Endodermal cell (in vitro differentiated cells): ENCODE results near the gene SMPD3. TPM values are rescaled to one million over a fixed set of nuclear protein-coding genes. Genes with fewer than 3 reads are reported as not detected.

Source experiments
- DNase-seq: peaks from one replicate; pipeline ENCODE4 v3.0.0-alpha.2; 2017
- H3K27ac ChIP-seq: 2 replicates; pipeline ENCODE4 v1.5.1; 2013; ENCODE audit warnings: mild to moderate bottlenecking, low read depth, low read length, moderate library complexity
- H3K27me3 ChIP-seq: 2 replicates; pipeline ENCODE4 v1.6.1; 2013; ENCODE audit warnings: mild to moderate bottlenecking, low read length, moderate library complexity; ENCODE audit not compliant: insufficient read depth, control insufficient read depth, poor library complexity, severe bottlenecking
- H3K36me3 ChIP-seq: 2 replicates; pipeline ENCODE4 v1.7.0; 2013; ENCODE audit warnings: mild to moderate bottlenecking, low read length, moderate library complexity; ENCODE audit not compliant: control insufficient read depth, insufficient read depth
- H3K4me1 ChIP-seq: one replicate; pipeline ENCODE4 v1.7.0; 2013; ENCODE audit warnings: low read length; ENCODE audit not compliant: control insufficient read depth, insufficient read depth
- H3K4me3 ChIP-seq: 2 replicates; pipeline ENCODE4 v1.5.1; 2013; ENCODE audit warnings: mild to moderate bottlenecking, low read length, moderate library complexity
- H3K9ac ChIP-seq: 2 replicates; pipeline ENCODE4 v1.6.1; 2013; ENCODE audit warnings: mild to moderate bottlenecking, low read length, moderate library complexity; ENCODE audit not compliant: poor library complexity, severe bottlenecking; ENCODE audit errors: extremely low read depth
- H3K9me3 ChIP-seq: 2 replicates; pipeline ENCODE4 v1.6.1; 2013; ENCODE audit warnings: mild to moderate bottlenecking, low read length, moderate library complexity; ENCODE audit not compliant: control insufficient read depth
- H3K27ac Mint-ChIP-seq: 2 replicates; pipeline ENCODE4 v1.8.0; 2020; ENCODE audit warnings: mixed read lengths
- H3K27me3 Mint-ChIP-seq: 2 replicates; pipeline ENCODE4 v1.8.0; 2021; ENCODE audit warnings: mild to moderate bottlenecking, mixed read lengths; ENCODE audit not compliant: insufficient read depth
- H3K36me3 Mint-ChIP-seq: 2 replicates; pipeline ENCODE4 v1.8.0; 2020; ENCODE audit warnings: low read depth, mixed read lengths
- H3K4me1 Mint-ChIP-seq: 2 replicates; pipeline ENCODE4 v1.8.0; 2020; ENCODE audit warnings: mixed read lengths
- H3K4me3 Mint-ChIP-seq: 2 replicates; pipeline ENCODE4 v1.8.0; 2020; ENCODE audit warnings: mild to moderate bottlenecking, moderate library complexity, mixed read lengths
- H3K9me3 Mint-ChIP-seq: 2 replicates; pipeline ENCODE4 v1.8.0; 2020; ENCODE audit warnings: mild to moderate bottlenecking, mixed read lengths
- WGBS, 2 experiments: methylation state at CpG; one replicate each; pipeline versions ENCODE4 v1.1.5 to v1.1.7; 2013; ENCODE audit warnings: missing lambda C conversion rate in 2 of 2, mixed read lengths in 1 of 2; ENCODE audit not compliant: insufficient coverage in 1 of 2, insufficient read length in 1 of 2; 5-methylcytosine and 5-hydroxymethylcytosine counted together
- total RNA-seq, 2 donors: library from RNA; stranded (reverse); fragmentation: NEBNext Ultra II Directional in 1 of 2; extraction: Animal tissue kit (Norgen Biotek cat#: 25700) in 1 of 2; gene quantifications; 2 replicates in 1 of 2; 3 replicates in 1 of 2; pipeline ENCODE4 v1.2.1, GENCODE V29; 2021
- TF ChIP-seq, protein P1 (sequence below): fragments of 200-600 bp; sonication (generic); conservative IDR thresholded peaks from 2 replicates; pipeline ENCODE4 v1.5.0; 2021; ENCODE audit warnings: antibody characterized with exemption, mild to moderate bottlenecking

SMPD3 gene
- total RNA-seq, 2 donors from 2014 or later: 0.07 TPM; not detected in 1

DNA sequence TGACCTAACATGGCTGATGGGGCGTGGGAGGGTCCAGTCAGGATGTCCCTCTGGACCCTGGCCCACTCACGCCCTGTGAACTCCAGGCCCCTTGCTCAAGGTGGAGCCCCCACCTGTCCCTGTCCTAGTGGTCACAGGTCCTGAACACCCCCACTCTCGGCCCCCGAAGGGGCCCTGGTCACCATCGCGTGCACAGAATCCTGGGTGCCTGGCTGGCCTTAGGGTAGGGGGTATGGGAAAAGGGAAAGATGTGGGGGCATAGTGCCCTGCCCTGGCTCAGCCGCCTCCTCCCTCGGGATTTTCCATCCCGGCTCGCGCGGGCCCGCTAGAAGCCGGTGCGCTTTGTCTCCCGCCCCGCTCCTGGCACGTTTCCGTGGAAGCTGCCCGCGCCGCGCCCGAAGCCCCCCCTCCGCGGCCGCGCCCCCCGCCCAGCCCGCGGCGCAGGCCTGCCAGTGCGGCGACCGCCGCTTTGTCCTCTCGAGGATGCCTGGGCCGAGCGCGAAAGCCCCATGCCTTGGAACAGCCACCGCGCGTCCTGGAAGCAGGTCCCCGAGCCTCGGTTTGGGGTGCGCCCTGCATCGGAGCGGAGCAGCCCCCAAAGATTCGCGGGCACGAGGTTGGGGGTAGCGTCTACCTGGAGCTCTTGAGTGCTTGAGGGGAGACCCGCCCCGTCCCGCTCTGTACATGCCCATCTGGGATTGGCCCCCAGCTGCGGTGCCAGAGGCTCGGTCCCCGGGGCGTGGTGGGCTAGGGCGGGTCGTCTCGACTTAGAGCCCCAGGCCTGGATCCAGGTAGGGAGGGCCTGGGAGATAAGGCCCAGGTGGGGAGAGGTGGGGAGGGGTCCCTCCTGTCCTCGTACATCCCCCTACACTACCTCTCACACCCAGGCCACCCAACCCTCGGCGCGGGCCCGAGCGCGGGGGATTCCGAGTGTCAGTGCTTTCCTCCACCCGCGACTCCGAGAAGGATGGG lies 1.3 kb downstream of the SMPD3 start:
- peaks cover 41% of the 10 kb centered on the region for H3K27me3 Mint-ChIP-seq
- no peak overlapping the region for H3K4me3 Mint-ChIP-seq
- WGBS, 2 experiments: 25 to 52% methylated on average over 14 to 72 of the region's 73 CpGs
- Histone ChIP-seq H3K9me3 (no peaks in the 10 kb centered on the region), H3K9ac (no peak overlapping the region), H3K27me3 (peaks cover 49% of the 10 kb centered on the region), H3K4me3 (no peak overlapping the region), H3K36me3 (no peaks in the 10 kb centered on the region), H3K27ac (peak overlapping the region; percentile 27), H3K4me1 (no peaks in the 10 kb centered on the region)
- no peak for DNase-seq
- no peaks in the 10 kb centered on the region for H3K36me3 Mint-ChIP-seq
- H3K9me3 Mint-ChIP-seq: no peaks in the 10 kb centered on the region
- no peak overlapping the region for H3K27ac Mint-ChIP-seq
- TF ChIP-seq, protein P1, sequence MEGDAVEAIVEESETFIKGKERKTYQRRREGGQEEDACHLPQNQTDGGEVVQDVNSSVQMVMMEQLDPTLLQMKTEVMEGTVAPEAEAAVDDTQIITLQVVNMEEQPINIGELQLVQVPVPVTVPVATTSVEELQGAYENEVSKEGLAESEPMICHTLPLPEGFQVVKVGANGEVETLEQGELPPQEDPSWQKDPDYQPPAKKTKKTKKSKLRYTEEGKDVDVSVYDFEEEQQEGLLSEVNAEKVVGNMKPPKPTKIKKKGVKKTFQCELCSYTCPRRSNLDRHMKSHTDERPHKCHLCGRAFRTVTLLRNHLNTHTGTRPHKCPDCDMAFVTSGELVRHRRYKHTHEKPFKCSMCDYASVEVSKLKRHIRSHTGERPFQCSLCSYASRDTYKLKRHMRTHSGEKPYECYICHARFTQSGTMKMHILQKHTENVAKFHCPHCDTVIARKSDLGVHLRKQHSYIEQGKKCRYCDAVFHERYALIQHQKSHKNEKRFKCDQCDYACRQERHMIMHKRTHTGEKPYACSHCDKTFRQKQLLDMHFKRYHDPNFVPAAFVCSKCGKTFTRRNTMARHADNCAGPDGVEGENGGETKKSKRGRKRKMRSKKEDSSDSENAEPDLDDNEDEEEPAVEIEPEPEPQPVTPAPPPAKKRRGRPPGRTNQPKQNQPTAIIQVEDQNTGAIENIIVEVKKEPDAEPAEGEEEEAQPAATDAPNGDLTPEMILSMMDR: no peak
- peaks cover 4% of the 10 kb centered on the region for H3K4me1 Mint-ChIP-seq

DNA sequence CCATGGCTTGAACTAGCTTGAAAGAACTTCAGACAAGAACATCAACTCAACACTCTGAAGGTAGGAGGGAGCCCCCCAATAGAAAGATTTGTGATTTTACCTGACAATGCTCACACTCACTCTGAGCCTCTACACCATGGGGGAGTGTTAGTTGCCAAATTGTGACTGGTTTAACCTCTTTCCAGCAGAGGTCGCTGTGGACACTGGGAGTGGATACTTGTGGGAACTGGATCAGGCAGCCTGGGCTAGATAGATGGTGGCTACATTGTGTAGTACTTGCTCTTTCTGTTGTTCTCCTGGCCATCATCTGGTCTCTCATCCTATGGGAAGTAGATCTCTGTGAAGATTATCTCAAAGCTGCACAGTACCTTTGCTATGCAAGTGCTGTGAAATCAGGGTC lies 2.9 kb downstream of the SMPD3 start:
- peaks cover 4% of the 10 kb centered on the region for H3K4me1 Mint-ChIP-seq
- H3K27ac Mint-ChIP-seq: no peak overlapping the region
- peaks cover 60% of the 10 kb centered on the region for H3K27me3 ChIP-seq
- H3K27me3 Mint-ChIP-seq: peaks cover 48% of the 10 kb centered on the region
- H3K9me3 ChIP-seq: no peaks in the 10 kb centered on the region
- DNase-seq: peak; percentile 93
- no peaks in the 10 kb centered on the region for H3K36me3 ChIP-seq
- H3K9ac ChIP-seq: no peak overlapping the region
- 0% methylated on average over 1 of the region's 1 CpG for WGBS, 2 experiments
- no peak overlapping the region for H3K27ac ChIP-seq
- no peak overlapping the region for H3K4me3 Mint-ChIP-seq
- H3K36me3 Mint-ChIP-seq: no peaks in the 10 kb centered on the region
- H3K4me1 ChIP-seq: no peaks in the 10 kb centered on the region
- TF ChIP-seq, protein P1: peak; percentile 90
- H3K4me3 ChIP-seq: no peak overlapping the region
- H3K9me3 Mint-ChIP-seq: no peaks in the 10 kb centered on the region

DNA sequence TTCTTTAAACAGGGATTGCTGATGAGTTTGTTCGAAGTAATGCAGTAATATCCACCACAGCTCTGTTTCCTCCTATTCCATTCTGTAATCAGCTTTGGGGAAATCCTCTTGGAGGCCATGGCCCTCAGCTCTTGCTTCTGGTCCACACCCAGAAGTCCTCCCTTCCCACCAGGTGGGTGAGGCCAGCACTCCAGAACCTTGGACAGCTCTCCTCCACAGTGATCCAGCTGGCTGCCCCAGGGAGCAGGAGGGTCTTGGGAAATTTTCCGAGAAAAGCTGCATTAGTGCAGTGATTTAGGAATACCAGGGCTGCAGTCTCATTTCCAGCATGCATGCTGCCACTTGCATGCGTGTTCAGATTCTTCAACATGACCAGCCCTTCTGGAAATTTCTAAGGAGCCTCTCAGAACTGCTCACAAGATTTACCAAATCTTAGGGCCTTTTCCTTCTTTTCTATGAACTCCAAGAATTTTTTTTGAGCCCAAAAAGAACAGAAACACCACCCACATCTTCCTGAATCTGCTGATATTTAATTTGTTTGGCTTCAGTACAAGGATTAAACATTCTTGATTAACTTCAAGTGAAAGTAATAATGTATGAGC lies 4.2 kb downstream of the SMPD3 start:
- Mint-ChIP-seq H3K9me3 (no peaks in the 10 kb centered on the region), H3K4me1 (peaks cover 2% of the 10 kb centered on the region), H3K36me3 (no peaks in the 10 kb centered on the region), H3K27ac (no peak overlapping the region), H3K4me3 (no peak overlapping the region), H3K27me3 (peaks cover 55% of the 10 kb centered on the region)
- Histone ChIP-seq H3K27ac (no peak overlapping the region), H3K36me3 (no peaks in the 10 kb centered on the region), H3K9ac (no peak overlapping the region), H3K27me3 (peaks cover 72% of the 10 kb centered on the region), H3K4me3 (no peak overlapping the region), H3K9me3 (no peaks in the 10 kb centered on the region), H3K4me1 (no peaks in the 10 kb centered on the region)
- 10 to 46% methylated on average over 2 to 3 of the region's 3 CpGs for WGBS, 2 experiments
- TF ChIP-seq, protein P1: no peak
- DNase-seq: peak; percentile 94
